ENCODE measurements around the gene SIGLEC7.
A peak's percentile ranks its signal among the peaks of the same experiment; 100 is the strongest.

SIGLEC7 gene

GRCh38 chr19:51142119-51142518 lies at the start of gene SIGLEC7:
SIGLEC7 (plus strand) TSS chr19:51142301; CDS start chr19:51142370, 69 bp downstream.
- no peak for DNase-seq (ENCODE audit: low read depth in 2 of 2)

GRCh38 chr19:51093101-51093500 lies 49.0 kb upstream of the SIGLEC7 start:
- DNase-seq (ENCODE audit: low read depth in 2 of 2), result no peak

GRCh38 chr19:51093510-51094345 lies 48.4 kb upstream of the SIGLEC7 start:
- no peak for DNase-seq (ENCODE audit: low read depth in 2 of 2)

GRCh38 chr19:51094696-51095279 lies 47.3 kb upstream of the SIGLEC7 start:
- DNase-seq (ENCODE audit: low read depth in 2 of 2), result no peak

- no peak for DNase-seq (ENCODE audit: low read depth in 2 of 2)
Observed at GRCh38 chr19:51096473-51097165, 45.5 kb upstream of the SIGLEC7 start.

- peak; percentile 28 to 70 for DNase-seq (ENCODE audit: low read depth in 2 of 2)
Observed at GRCh38 chr19:51097166-51097738, 44.8 kb upstream of the SIGLEC7 start.

GRCh38 chr19:51097796-51098195 lies 44.3 kb upstream of the SIGLEC7 start:
- DNase-seq (ENCODE audit: low read depth in 2 of 2), result no peak

GRCh38 chr19:51098365-51099046 lies 43.6 kb upstream of the SIGLEC7 start:
- DNase-seq (ENCODE audit: low read depth in 2 of 2), result no peak

GRCh38 chr19:51099047-51099382 lies 43.1 kb upstream of the SIGLEC7 start:
- no peak for DNase-seq (ENCODE audit: low read depth in 2 of 2)

GRCh38 chr19:51100601-51101000 lies 41.5 kb upstream of the SIGLEC7 start:
- no peak for DNase-seq (ENCODE audit: low read depth in 2 of 2)

- no peak for DNase-seq (ENCODE audit: low read depth in 2 of 2)
Observed at GRCh38 chr19:51101171-51101865, 40.8 kb upstream of the SIGLEC7 start.

- DNase-seq (ENCODE audit: low read depth in 2 of 2), result no peak
Observed at GRCh38 chr19:51102991-51103390, 39.1 kb upstream of the SIGLEC7 start.

GRCh38 chr19:51103926-51104341 lies 38.2 kb upstream of the SIGLEC7 start:
- no peak for DNase-seq (ENCODE audit: low read depth in 2 of 2)

- DNase-seq (ENCODE audit: low read depth in 2 of 2), result no peak
Observed at GRCh38 chr19:51107406-51108065, 34.6 kb upstream of the SIGLEC7 start.

GRCh38 chr19:51108066-51108804 lies 33.9 kb upstream of the SIGLEC7 start, which contains the start of gene CTU1:
CTU1 (minus strand) TSS chr19:51108409; CDS start chr19:51104569, 3,840 bp downstream.
- DNase-seq (ENCODE audit: low read depth in 2 of 2), result peak; percentile 96 to 97

GRCh38 chr19:51108805-51109146 lies 33.3 kb upstream of the SIGLEC7 start:
- no peak for DNase-seq (ENCODE audit: low read depth in 2 of 2)

GRCh38 chr19:51110666-51110971 lies 31.5 kb upstream of the SIGLEC7 start:
- DNase-seq (ENCODE audit: low read depth in 2 of 2), result no peak

GRCh38 chr19:51111606-51112005 lies 30.5 kb upstream of the SIGLEC7 start:
- DNase-seq (ENCODE audit: low read depth in 2 of 2), result no peak

GRCh38 chr19:51114087-51114729 lies 27.9 kb upstream of the SIGLEC7 start:
- no peak for DNase-seq (ENCODE audit: low read depth in 2 of 2)
